ENCODE data around the gene NRXN3.
"Not testable (repeated sequence)": the region's sequence is repeated elsewhere in the genome, so short reads cannot be mapped to it uniquely, and the experiment has no call there.

NRXN3 gene

DNA sequence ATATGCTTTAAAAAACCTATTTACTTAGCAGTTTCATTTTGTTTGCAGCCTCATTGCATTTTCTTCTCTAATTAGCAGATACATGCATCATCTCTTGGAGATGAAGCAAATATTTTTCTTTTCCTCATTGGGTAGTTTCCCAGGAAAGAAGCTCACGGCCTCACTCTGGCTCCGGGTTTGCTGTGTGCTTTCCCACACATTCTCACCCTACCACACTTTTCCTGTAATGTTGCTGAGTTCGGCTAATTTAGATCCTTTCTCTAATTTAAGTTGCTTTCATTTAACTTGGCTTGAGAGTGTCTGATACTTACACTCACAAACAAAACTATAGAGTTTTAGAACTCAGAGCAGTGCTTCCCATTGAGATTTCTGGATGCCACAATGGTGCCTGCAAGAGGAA is 928.2 kb downstream of the NRXN3 start:
- DNase-seq = no peak

DNA sequence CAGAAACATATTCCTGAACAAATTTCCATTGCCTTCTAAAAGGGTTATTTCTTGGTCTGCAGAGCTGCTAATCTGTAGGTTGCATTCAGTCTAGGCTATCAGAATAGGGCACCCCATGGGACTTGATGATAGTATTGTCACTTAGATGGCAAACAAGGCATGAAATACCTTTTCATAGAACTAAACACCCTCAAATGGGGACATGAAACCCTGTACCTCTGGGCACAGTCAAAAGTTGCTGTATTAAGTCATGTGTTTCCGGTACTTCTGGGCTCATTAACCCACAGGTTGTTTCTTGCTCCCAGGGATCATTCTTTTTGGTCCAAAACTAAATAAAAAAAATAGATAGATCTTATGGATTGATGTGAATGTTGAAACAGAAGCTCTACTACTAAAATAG is 930.4 kb downstream of the NRXN3 start:
- no peak for DNase-seq

GRCh38 chr14:79101388-79101787 is 931.2 kb downstream of the NRXN3 start:
- DNase-seq = no peak

DNA sequence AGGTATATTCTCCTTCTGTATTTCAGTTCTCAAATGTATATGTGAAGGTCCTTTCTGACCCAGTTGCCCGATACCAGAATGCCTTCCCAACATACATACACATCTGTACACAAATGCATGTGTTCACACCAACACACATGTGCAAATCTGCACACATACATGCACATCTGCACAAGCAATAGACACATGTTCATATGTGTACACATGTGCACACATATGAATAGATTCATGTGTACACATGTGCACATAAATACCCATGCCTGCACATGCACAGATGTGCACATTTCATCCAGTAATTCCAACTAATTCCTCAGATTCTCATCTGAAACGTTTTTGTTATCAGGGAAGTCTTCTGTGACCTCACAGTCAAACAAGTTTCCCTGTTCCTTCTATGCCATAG is 933.6 kb downstream of the NRXN3 start:
- DNase-seq = no peak

- DNase-seq = not testable (repeated sequence)
Observed at GRCh38 chr14:79110564-79110963, 940.4 kb downstream of the NRXN3 start.

GRCh38 chr14:79111987-79112501 is 941.9 kb downstream of the NRXN3 start:
- no peak for DNase-seq

DNA sequence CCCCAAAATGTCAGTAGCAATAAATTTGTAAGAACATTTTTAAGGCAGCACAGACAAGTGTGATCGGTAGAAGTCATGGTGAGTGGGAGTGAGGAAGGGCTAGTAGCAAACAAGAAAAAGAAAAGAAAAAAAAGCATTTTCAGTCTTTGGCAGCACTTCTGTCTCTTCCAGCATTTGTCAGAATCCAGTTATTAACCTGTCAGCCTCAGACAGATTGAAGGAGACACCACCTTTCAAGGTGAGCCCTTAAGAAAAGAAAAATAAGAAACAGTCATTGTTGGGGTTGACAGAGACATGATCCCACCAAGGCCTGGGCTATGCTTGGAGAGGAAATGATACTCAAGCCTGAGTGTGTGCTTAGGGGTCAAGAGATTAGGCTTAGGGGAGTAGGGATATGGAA is 947.4 kb downstream of the NRXN3 start:
- no peak for DNase-seq

DNA sequence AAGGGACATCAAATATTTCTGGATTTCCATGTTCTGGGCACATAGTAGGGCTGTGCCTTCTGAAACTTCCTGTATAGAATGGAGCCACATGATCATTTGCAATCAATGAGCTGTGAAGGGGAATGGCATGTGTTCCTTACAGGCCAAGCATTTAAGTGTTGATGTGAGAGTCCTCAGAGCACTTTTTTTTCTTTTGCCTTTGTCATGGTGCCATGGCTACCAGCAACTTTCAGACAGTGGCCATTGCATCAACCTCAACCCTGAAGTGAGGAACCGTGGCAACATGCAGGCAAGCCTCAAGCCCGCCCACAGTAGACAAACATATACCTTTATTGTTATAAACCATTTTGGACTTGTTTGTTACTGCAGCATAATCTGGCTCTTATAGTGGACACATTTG is 948.1 kb downstream of the NRXN3 start:
- DNase-seq = no peak

- no peak for DNase-seq
Observed at GRCh38 chr14:79134361-79134760, 964.2 kb downstream of the NRXN3 start.

- no peak for DNase-seq
Observed at GRCh38 chr14:79136071-79137044, 966.2 kb downstream of the NRXN3 start.

DNA sequence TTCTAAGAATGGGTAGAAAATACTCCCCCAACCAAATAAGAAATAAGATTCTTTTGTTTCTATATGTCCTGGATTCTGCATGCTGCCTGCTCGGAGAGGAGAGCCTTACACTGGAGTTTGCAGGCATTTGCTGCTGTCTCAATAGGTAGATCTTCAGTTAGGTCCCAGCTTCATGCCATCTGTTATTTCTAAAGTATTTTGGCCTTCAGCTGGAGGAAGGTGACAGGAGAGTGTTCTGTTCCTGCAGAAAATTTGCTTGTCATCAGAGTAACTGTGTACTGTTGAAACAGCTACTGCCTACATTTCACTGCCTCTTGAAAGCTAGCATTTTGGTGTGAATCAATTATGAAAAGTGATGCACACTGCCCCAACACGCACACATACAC is 966.9 kb downstream of the NRXN3 start:
- DNase-seq = no peak

DNA sequence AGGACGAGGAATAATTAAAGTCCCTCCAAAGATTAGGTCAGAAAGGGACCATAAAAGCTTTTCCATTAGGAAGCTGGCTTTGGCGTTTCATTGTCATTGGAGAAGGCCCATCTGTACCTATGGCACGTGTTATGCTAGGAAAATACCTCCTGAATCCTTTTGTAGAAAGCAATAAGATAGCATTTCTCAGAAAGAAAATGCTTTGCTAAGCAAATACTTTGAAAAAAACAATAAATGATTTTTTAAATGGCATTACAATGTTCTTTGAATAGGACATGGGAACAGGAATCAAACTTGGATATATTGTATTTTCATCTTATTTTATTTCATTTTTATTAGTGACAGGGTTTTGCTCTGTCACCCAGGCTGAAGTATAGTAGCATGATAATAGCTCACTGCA is 967.7 kb downstream of the NRXN3 start:
- no peak for DNase-seq

DNA sequence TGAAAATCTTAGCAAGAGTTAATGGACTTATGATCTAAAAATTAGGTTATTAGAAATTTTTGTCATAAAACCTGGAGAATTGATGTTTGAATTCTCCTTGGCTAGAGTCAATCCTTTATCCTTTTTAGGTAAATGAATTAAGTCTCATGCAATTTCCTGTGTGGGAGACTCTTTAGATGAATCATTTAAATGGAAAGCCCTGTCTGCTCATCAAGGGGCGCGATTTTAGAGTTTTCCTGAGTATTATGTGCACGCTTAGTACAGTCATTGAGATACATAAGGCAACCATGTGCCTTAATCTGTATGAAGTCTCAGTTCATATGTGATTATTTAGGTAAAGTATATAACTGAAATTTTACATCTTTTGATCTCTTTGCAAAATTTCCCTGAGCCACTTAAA is 974.7 kb downstream of the NRXN3 start:
- no peak for DNase-seq

- DNase-seq = no peak
Observed at GRCh38 chr14:79150226-79150625, 980.1 kb downstream of the NRXN3 start.

DNA sequence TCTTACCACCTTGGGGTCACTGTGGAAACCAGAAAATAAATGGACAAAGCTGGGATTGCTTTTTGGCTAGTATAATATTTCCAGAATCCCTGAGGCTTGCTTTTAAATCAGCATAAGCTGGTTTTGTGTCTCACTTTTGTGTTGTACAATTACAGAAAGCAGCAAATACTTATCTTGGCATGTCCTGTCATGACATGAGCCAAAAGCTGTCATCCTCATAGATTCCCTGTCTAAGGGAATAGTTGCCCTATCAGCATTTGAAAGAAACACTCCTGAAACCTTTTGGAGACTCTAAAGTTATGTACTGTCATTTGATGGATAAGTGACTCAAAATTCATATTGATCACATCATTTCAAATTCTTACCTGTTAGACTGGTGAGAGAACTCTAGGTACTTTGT is 987.2 kb downstream of the NRXN3 start:
- DNase-seq = no peak

DNA sequence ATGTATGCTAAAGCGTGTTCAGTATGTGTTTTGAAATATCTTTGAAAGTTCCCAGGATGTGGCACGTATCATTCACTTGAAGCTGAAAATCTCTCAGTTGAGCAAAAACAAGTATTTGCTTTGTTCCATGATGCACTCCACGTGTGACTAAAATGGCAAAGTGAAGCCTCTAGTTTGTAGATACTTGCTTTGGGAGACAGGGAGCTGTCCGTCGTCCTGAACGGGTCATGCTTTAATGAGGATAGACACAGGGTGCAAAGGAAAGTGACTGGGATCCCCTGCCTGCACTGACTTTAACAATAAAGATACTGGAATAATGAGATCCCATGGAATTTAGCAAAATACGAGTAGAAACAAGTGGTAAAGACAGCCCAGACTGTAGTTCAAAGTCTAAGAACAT is 991.4 kb downstream of the NRXN3 start:
- DNase-seq = no peak

GRCh38 chr14:79162833-79163232 is 992.7 kb downstream of the NRXN3 start:
- DNase-seq = no peak

- DNase-seq = no peak
Observed at GRCh38 chr14:79165471-79166090, 995.4 kb downstream of the NRXN3 start.

DNA sequence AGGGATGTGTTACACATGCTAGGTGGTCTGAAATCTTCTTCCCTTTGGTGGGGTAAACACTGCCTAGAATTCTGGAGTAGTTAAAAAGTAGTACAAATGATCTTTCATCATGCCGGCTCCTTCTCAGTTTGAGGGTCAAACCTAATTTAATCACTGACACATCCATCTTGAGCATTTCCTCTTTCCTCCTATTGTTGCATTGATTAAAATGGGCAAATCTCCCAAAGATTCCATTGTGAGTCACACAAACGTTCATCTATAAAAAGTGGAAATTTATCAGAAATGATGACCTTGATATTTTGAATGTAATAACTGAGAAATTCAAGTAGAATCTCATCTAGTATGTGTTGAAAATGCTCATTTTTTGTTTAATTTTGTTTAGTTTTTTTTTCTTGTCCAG is 996.0 kb downstream of the NRXN3 start:
- no peak for DNase-seq

DNA sequence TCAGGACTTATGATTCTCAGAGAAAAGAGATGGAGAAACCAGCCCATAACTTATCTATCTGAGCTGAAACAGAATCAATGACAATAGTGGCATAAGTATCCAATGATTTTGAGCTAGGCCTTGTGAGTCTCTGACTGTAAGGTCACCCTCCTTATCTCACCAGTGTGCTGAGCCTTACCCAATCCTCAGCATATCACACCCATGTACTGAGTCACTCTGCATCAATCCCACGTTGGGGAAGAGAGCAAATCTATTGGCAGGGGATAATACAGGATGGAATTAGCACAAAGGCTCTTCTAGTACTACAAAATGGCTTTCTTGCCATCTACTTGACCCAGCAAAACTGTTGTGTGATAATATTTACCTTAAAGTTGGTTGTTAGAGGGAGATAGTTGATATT is 997.8 kb downstream of the NRXN3 start:
- no peak for DNase-seq

GRCh38 chr14:79175671-79176070 is 1005.5 kb downstream of the NRXN3 start:
- DNase-seq = no peak

- DNase-seq = no peak
Observed at GRCh38 chr14:79177106-79177505, 1006.9 kb downstream of the NRXN3 start.

DNA sequence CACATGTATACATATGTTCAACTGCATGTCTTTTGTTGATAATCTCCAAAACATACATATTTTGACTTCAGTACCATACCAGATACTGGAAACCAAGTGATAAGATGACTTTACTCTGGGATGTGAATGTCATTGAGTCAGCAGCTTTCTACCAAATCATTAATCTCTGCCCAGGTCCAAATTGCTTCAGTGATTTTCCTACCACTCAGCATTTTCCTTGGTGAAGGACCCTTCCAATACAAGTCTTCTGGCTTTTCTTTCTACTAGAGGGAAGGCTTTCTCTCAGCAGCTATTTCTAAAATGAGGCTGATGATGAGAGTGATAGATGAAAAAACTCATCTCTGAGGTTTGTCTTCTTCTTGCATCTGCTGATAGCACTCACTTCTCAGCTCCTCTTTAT is 1008.5 kb downstream of the NRXN3 start:
- DNase-seq = no peak

- no peak for DNase-seq
Observed at GRCh38 chr14:79179985-79180384, 1009.8 kb downstream of the NRXN3 start.
